OCI-LY3 (cell line): Measurements from ENCODE around the gene PCP4.

ENCODE experiments used
- EZH2phosphoT487 ChIP-seq: fragments of 200-600 bp; shearing (Covaris generic); IDR thresholded peaks from 2 replicates; pipeline ENCODE4 v1.6.1; 2018; ENCODE audit warnings: antibody characterized with exemption, mixed run types, low read depth
- TF ChIP-seq, protein P1 (sequence below): fragments of 200-600, 300-600 bp; sonication (generic); IDR thresholded peaks from 2 replicates; pipeline ENCODE4 v1.5.1; 2014; ENCODE audit warnings: antibody characterized with exemption, low read length, low read depth

DNA sequence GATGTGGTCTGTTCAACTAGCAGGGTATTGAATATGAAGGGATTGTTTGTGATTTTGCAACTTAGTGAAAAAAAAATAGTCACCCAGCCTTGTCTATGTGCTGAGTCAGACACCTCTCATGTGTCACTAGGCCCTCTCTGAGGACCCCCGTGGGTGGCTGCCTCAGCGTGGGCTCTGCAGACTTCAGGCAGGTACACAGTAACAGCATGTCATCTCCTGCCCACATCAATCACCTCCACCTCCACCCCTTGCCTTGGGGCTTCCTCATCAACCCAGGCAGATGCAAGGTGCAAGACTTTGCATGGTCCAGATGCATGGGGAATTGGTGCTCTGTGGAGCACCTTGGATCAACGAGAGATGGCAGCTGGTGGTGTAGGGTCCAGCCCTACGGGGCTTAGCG is 23.9 kb downstream of the PCP4 start:
- TF ChIP-seq, protein P1, sequence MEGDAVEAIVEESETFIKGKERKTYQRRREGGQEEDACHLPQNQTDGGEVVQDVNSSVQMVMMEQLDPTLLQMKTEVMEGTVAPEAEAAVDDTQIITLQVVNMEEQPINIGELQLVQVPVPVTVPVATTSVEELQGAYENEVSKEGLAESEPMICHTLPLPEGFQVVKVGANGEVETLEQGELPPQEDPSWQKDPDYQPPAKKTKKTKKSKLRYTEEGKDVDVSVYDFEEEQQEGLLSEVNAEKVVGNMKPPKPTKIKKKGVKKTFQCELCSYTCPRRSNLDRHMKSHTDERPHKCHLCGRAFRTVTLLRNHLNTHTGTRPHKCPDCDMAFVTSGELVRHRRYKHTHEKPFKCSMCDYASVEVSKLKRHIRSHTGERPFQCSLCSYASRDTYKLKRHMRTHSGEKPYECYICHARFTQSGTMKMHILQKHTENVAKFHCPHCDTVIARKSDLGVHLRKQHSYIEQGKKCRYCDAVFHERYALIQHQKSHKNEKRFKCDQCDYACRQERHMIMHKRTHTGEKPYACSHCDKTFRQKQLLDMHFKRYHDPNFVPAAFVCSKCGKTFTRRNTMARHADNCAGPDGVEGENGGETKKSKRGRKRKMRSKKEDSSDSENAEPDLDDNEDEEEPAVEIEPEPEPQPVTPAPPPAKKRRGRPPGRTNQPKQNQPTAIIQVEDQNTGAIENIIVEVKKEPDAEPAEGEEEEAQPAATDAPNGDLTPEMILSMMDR = no peak
- TF ChIP-seq EZH2phosphoT487 = no peak
